ENCODE data around the gene LGR6.

Gene LGR6

GRCh38 chr1:202148391-202148790 is 45.2 kb upstream of the LGR6 start:
- H3K4me3 ChIP-seq (replicated peaks in 1 of 2; ENCODE audit: low read depth in 2 of 2, low read length in 2 of 2), result no peak overlapping the region
- TF ChIP-seq CTCF (IDR thresholded peaks at IDR 0.05; ENCODE audit: low read depth, low read length), result no peak
- no peak for DNase-seq (ENCODE audit: low read depth in 2 of 2)

GRCh38 chr1:202149566-202149965 is 44.0 kb upstream of the LGR6 start:
- peak in 1 of 2 donors; percentile 42 for DNase-seq (ENCODE audit: low read depth in 2 of 2)
- no peak for TF ChIP-seq CTCF (IDR thresholded peaks at IDR 0.05; ENCODE audit: low read depth, low read length)

GRCh38 chr1:202150187-202150586 is 43.4 kb upstream of the LGR6 start:
- no peak for DNase-seq (ENCODE audit: low read depth in 2 of 2)
- TF ChIP-seq CTCF (IDR thresholded peaks at IDR 0.05; ENCODE audit: low read depth, low read length), result no peak
- no peak overlapping the region for H3K4me3 ChIP-seq (replicated peaks in 1 of 2; ENCODE audit: low read depth in 2 of 2, low read length in 2 of 2)

More at GRCh38 chr1:202149566-202149965, 44.0 kb upstream of the LGR6 start:
- H3K4me3 ChIP-seq (replicated peaks in 1 of 2; ENCODE audit: low read depth in 2 of 2, low read length in 2 of 2), result no peak overlapping the region

- DNase-seq (ENCODE audit: low read depth in 2 of 2), result no peak
- no peak for TF ChIP-seq CTCF (IDR thresholded peaks at IDR 0.05; ENCODE audit: low read depth, low read length)
- H3K4me3 ChIP-seq (replicated peaks in 1 of 2; ENCODE audit: low read depth in 2 of 2, low read length in 2 of 2), result no peak overlapping the region
Measured at GRCh38 chr1:202150602-202151001, 43.0 kb upstream of the LGR6 start.

GRCh38 chr1:202151045-202151444 is 42.6 kb upstream of the LGR6 start:
- TF ChIP-seq CTCF (IDR thresholded peaks at IDR 0.05; ENCODE audit: low read depth, low read length), result no peak
- no peak for DNase-seq (ENCODE audit: low read depth in 2 of 2)

GRCh38 chr1:202152399-202152798 is 41.2 kb upstream of the LGR6 start:
- TF ChIP-seq CTCF (IDR thresholded peaks at IDR 0.05; ENCODE audit: low read depth, low read length), result no peak
- DNase-seq (ENCODE audit: low read depth in 2 of 2), result no peak
- no peak overlapping the region for H3K4me3 ChIP-seq (replicated peaks in 1 of 2; ENCODE audit: low read depth in 2 of 2, low read length in 2 of 2)

More at GRCh38 chr1:202151045-202151444, 42.6 kb upstream of the LGR6 start:
- H3K4me3 ChIP-seq (replicated peaks in 1 of 2; ENCODE audit: low read depth in 2 of 2, low read length in 2 of 2), result no peak overlapping the region

- DNase-seq (ENCODE audit: low read depth in 2 of 2), result no peak
- H3K4me3 ChIP-seq (replicated peaks in 1 of 2; ENCODE audit: low read depth in 2 of 2, low read length in 2 of 2), result no peak overlapping the region
- TF ChIP-seq CTCF (IDR thresholded peaks at IDR 0.05; ENCODE audit: low read depth, low read length), result no peak
Measured at GRCh38 chr1:202153284-202153683, 40.3 kb upstream of the LGR6 start.
